Neural cell (in vitro differentiated cells): ENCODE results near the gene FOSL2. TPM values are rescaled to one million over a fixed set of nuclear protein-coding genes. Genes with fewer than 3 reads are reported as not detected.

Experiments used
- H2AFZ ChIP-seq: fragments of 200-600, 300-800 bp; sonication (generic), shearing (Covaris generic); 2 replicates; pipeline ENCODE4 v1.6.0; 2014; ENCODE audit warnings: low read depth, mild to moderate bottlenecking, antibody characterized with exemption, low read length, moderate library complexity
- H3F3A ChIP-seq: fragments of 200-600 bp; shearing (Covaris generic); 2 replicates; pipeline ENCODE4 v1.6.1; 2016; ENCODE audit warnings: mild to moderate bottlenecking, moderate library complexity, mixed read lengths, antibody characterized with exemption, low read length; ENCODE audit not compliant: insufficient read depth, poor library complexity, severe bottlenecking
- H3K27ac ChIP-seq: fragments of 200-600, 300-800 bp; sonication (generic), shearing (Covaris generic); 2 replicates; pipeline ENCODE4 v1.5.1; 2014; ENCODE audit warnings: mild to moderate bottlenecking, low read length, moderate library complexity
- H3K27me3 ChIP-seq: fragments of 300-800, 200-600 bp; sonication (generic), shearing (Covaris generic); 2 replicates; pipeline ENCODE4 v1.6.0; 2014; ENCODE audit warnings: mild to moderate bottlenecking, low read depth, low read length, moderate library complexity; ENCODE audit not compliant: insufficient read depth
- H3K36me3 ChIP-seq: fragments of 300-800, 200-600 bp; sonication (generic), shearing (Covaris generic); 2 replicates; pipeline ENCODE4 v1.5.1; 2014; ENCODE audit warnings: mild to moderate bottlenecking, antibody characterized with exemption, low read length, moderate library complexity; ENCODE audit not compliant: insufficient read depth
- H3K4me2 ChIP-seq: fragments of 300-800, 200-600 bp; sonication (generic), shearing (Covaris generic); 2 replicates; pipeline ENCODE4 v1.6.0; 2014; ENCODE audit warnings: mild to moderate bottlenecking, low read length
- H3K4me3 ChIP-seq: fragments of 300-800, 200-600 bp; sonication (generic), shearing (Covaris generic); 2 replicates; pipeline ENCODE4 v1.5.1; 2014; ENCODE audit warnings: mild to moderate bottlenecking, low read length, moderate library complexity
- H3K79me2 ChIP-seq: fragments of 200-600 bp; shearing (Covaris generic); replicated peaks from 2 replicates; pipeline ENCODE4 v1.6.0; 2014; ENCODE audit warnings: mild to moderate bottlenecking, low read length, moderate library complexity; ENCODE audit not compliant: insufficient read depth
- H3K9ac ChIP-seq: fragments of 300-800, 200-600 bp; sonication (generic), shearing (Covaris generic); 2 replicates; pipeline ENCODE4 v1.6.1; 2016; ENCODE audit warnings: mild to moderate bottlenecking, low read length, mixed read lengths
- H3K9me2 ChIP-seq: fragments of 200-600 bp; shearing (Covaris generic); 2 replicates; pipeline ENCODE4 v1.6.1; 2016; ENCODE audit warnings: mild to moderate bottlenecking, low read length, mixed read lengths; ENCODE audit not compliant: insufficient read depth
- H3K9me3 ChIP-seq: fragments of 200-600, 300-800 bp; sonication (generic), shearing (Covaris generic); 2 replicates; pipeline ENCODE4 v1.6.1; 2016; ENCODE audit warnings: mild to moderate bottlenecking, mixed run types, low read length, moderate library complexity, mixed read lengths
- H4K20me1 ChIP-seq: fragments of 200-600 bp; shearing (Covaris generic); 2 replicates; pipeline ENCODE4 v1.6.1; 2016; ENCODE audit warnings: mild to moderate bottlenecking, mixed run types; ENCODE audit not compliant: insufficient read depth
- CTCF ChIP-seq: fragments of 450-650 bp; IDR thresholded peaks from 2 replicates; pipeline ENCODE4 v1.5.1; 2014; ENCODE audit warnings: antibody characterized with exemption, mild to moderate bottlenecking, moderate library complexity; ENCODE audit not compliant: poor library complexity, severe bottlenecking
- EP300 ChIP-seq: fragments of 450-650 bp; conservative IDR thresholded peaks from 2 replicates; pipeline ENCODE4 v1.6.1; 2014; ENCODE audit warnings: antibody characterized with exemption, mild to moderate bottlenecking, moderate library complexity; ENCODE audit not compliant: poor library complexity, severe bottlenecking
- EZH2 ChIP-seq: fragments of 200-600, 300-800 bp; shearing (Covaris generic), sonication (generic); IDR thresholded peaks from 2 replicates; pipeline ENCODE4 v1.6.1; 2014; ENCODE audit warnings: antibody characterized with exemption, low read length, borderline replicate concordance, mild to moderate bottlenecking; ENCODE audit not compliant: insufficient read depth, poor library complexity, severe bottlenecking
- MXI1 ChIP-seq: fragments of 450-650 bp; conservative IDR thresholded peaks from 2 replicates; pipeline ENCODE4 v1.6.1; 2014; ENCODE audit warnings: antibody characterized with exemption, mild to moderate bottlenecking; ENCODE audit not compliant: poor library complexity, severe bottlenecking
- POLR2AphosphoS5 ChIP-seq: IDR thresholded peaks from 2 replicates; pipeline ENCODE4 v1.6.1; 2012
- RAD21 ChIP-seq: fragments of 450-650 bp; conservative IDR thresholded peaks from 2 replicates; pipeline ENCODE4 v1.6.1; 2014; ENCODE audit warnings: antibody characterized with exemption, mild to moderate bottlenecking, moderate library complexity
- REST ChIP-seq: IDR thresholded peaks from 2 replicates; pipeline ENCODE4 v1.6.1; 2012; ENCODE audit warnings: borderline replicate concordance
- SMC3 ChIP-seq: fragments of 450-650 bp; conservative IDR thresholded peaks from 2 replicates; pipeline ENCODE4 v1.6.1; 2014; ENCODE audit warnings: antibody characterized with exemption, mild to moderate bottlenecking, moderate library complexity; ENCODE audit not compliant: poor library complexity
- TAF1 ChIP-seq: IDR thresholded peaks from 2 replicates; pipeline ENCODE4 v1.6.1; 2012; ENCODE audit warnings: low read depth
- polyA plus RNA-seq: library from polyadenylated mRNA; depleted of rRNA; stranded (reverse); fragments of >200 nt; gene quantifications from 2 replicates; pipeline ENCODE4 v1.2.3, GENCODE V29; 2014

The FOSL2 gene
- polyA plus RNA-seq, 1 donor from 2014 or later, result 2.8 TPM

GRCh38 chr2:28424799-28425463 is 32.3 kb downstream of the FOSL2 start:
- no peaks in the 10 kb centered on the region for H3K36me3 ChIP-seq
- H3K4me2 ChIP-seq, result no peak overlapping the region
- H3K9me3 ChIP-seq, result no peaks in the 10 kb centered on the region
- no peaks in the 10 kb centered on the region for H3K9me2 ChIP-seq
- H3K4me3 ChIP-seq, result no peak overlapping the region
- H4K20me1 ChIP-seq, result no peaks in the 10 kb centered on the region
- H3K9ac ChIP-seq, result no peak overlapping the region
- no peak overlapping the region for H2AFZ ChIP-seq
- H3K79me2 ChIP-seq, result no peaks in the 10 kb centered on the region
- H3F3A ChIP-seq, result no peaks in the 10 kb centered on the region
- H3K27ac ChIP-seq, result no peak overlapping the region
- no peaks in the 10 kb centered on the region for H3K27me3 ChIP-seq
- TF ChIP-seq CTCF (no peak), SMC3 (no peak), POLR2AphosphoS5 (no peak), EP300 (no peak), MXI1 (no peak), TAF1 (no peak), RAD21 (no peak), EZH2 (no peak)

- H2AFZ ChIP-seq, result no peak overlapping the region
- H3K4me3 ChIP-seq, result no peak overlapping the region
- no peaks in the 10 kb centered on the region for H4K20me1 ChIP-seq
- H3K9me3 ChIP-seq, result no peaks in the 10 kb centered on the region
- no peaks in the 10 kb centered on the region for H3K79me2 ChIP-seq
- no peak overlapping the region for H3K4me2 ChIP-seq
- H3K27me3 ChIP-seq, result no peaks in the 10 kb centered on the region
- TF ChIP-seq POLR2AphosphoS5 (no peak), EZH2 (no peak), MXI1 (no peak), EP300 (no peak), REST (no peak), TAF1 (no peak), CTCF (no peak)
- no peaks in the 10 kb centered on the region for H3K36me3 ChIP-seq
- no peaks in the 10 kb centered on the region for H3F3A ChIP-seq
- H3K9ac ChIP-seq, result no peak overlapping the region
- H3K9me2 ChIP-seq, result no peaks in the 10 kb centered on the region
- H3K27ac ChIP-seq, result no peak overlapping the region
These were observed 32.8 kb downstream of the FOSL2 start for GRCh38 chr2:28425464-28425835.
